Upper lobe of left lung (tissue), 4 donors: ENCODE results near the gene RAPGEF1.

Experiments
- EP300 ChIP-seq, 4 donors: sonication (generic); formaldehyde crosslinking; IDR thresholded peaks; one replicate each; pipeline ENCODE4 v1.5.1; 2017; ENCODE audit warnings: antibody characterized with exemption in 4 of 4, control low read depth in 2 of 4
- POLR2A ChIP-seq, 4 donors: fragments of 450-650 bp; IDR thresholded peaks; one replicate each; pipeline ENCODE4 v1.5.1; 2016 to 2017; ENCODE audit warnings: antibody characterized with exemption in 4 of 4, mild to moderate bottlenecking in 2 of 4
- TF ChIP-seq, protein P1 (sequence below), 6 experiments: fragments of 450-650 bp in 4 of 6; fragments of 200-600 bp in 2 of 6; sonication (generic) in 2 of 6; IDR thresholded peaks; one replicate each; pipeline ENCODE4 v1.5.1; 2016 to 2019; ENCODE audit warnings: antibody characterized with exemption in 6 of 6

GRCh38 chr9:131787838-131788237, 48.0 kb upstream of the RAPGEF1 start:
- TF ChIP-seq EP300 (IDR thresholded peaks at IDR 0.05) = no peak
- TF ChIP-seq, protein P1, sequence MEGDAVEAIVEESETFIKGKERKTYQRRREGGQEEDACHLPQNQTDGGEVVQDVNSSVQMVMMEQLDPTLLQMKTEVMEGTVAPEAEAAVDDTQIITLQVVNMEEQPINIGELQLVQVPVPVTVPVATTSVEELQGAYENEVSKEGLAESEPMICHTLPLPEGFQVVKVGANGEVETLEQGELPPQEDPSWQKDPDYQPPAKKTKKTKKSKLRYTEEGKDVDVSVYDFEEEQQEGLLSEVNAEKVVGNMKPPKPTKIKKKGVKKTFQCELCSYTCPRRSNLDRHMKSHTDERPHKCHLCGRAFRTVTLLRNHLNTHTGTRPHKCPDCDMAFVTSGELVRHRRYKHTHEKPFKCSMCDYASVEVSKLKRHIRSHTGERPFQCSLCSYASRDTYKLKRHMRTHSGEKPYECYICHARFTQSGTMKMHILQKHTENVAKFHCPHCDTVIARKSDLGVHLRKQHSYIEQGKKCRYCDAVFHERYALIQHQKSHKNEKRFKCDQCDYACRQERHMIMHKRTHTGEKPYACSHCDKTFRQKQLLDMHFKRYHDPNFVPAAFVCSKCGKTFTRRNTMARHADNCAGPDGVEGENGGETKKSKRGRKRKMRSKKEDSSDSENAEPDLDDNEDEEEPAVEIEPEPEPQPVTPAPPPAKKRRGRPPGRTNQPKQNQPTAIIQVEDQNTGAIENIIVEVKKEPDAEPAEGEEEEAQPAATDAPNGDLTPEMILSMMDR (IDR thresholded peaks at IDR 0.05) = no peak
- no peak for TF ChIP-seq POLR2A (IDR thresholded peaks at IDR 0.05)
